ENCODE measurements around the gene MTREX.

Gene MTREX

GRCh38 chr5:55343107-55343506, 35.3 kb downstream of the MTREX start:
- H3K4me3 Mint-ChIP-seq = no peak overlapping the region
- peak overlapping the region; percentile 68 for H3K27ac Mint-ChIP-seq
- peaks cover 20% of the 10 kb centered on the region for H3K36me3 Mint-ChIP-seq

GRCh38 chr5:55343609-55344008, 35.8 kb downstream of the MTREX start:
- H3K36me3 Mint-ChIP-seq = peaks cover 23% of the 10 kb centered on the region
- H3K9me3 Mint-ChIP-seq = no peaks in the 10 kb centered on the region
- H3K4me3 Mint-ChIP-seq = no peak overlapping the region
- peak overlapping the region; percentile 68 for H3K27ac Mint-ChIP-seq
- DNase-seq (ENCODE audit: low spot score in 2 of 2) (no peak), ATAC-seq (ENCODE audit: low read depth) (no peak)
- peaks cover 6% of the 10 kb centered on the region for H3K4me1 Mint-ChIP-seq
- H3K27me3 Mint-ChIP-seq = no peaks in the 10 kb centered on the region

More at GRCh38 chr5:55343107-55343506, 35.3 kb downstream of the MTREX start:
- DNase-seq (ENCODE audit: low spot score in 2 of 2) = no peak
- Mint-ChIP-seq H3K4me1 (peaks cover 9% of the 10 kb centered on the region), H3K9me3 (no peaks in the 10 kb centered on the region), H3K27me3 (no peaks in the 10 kb centered on the region)
- ATAC-seq (ENCODE audit: low read depth) = no peak

GRCh38 chr5:55344392-55344992, 36.7 kb downstream of the MTREX start:
- no peak overlapping the region for H3K27ac Mint-ChIP-seq
- H3K4me3 Mint-ChIP-seq = no peak overlapping the region
- peak; percentile 52 for ATAC-seq (ENCODE audit: low read depth)
- H3K36me3 Mint-ChIP-seq = peaks cover 25% of the 10 kb centered on the region
- no peaks in the 10 kb centered on the region for H3K9me3 Mint-ChIP-seq
- H3K4me1 Mint-ChIP-seq = no peaks in the 10 kb centered on the region
- no peaks in the 10 kb centered on the region for H3K27me3 Mint-ChIP-seq
- peak; percentile 49 to 53 for DNase-seq (ENCODE audit: low spot score in 2 of 2)

GRCh38 chr5:55345327-55345726, 37.5 kb downstream of the MTREX start:
- Mint-ChIP-seq H3K27ac (no peak overlapping the region), H3K4me3 (no peak overlapping the region), H3K9me3 (no peaks in the 10 kb centered on the region), H3K4me1 (no peaks in the 10 kb centered on the region), H3K27me3 (no peaks in the 10 kb centered on the region), H3K36me3 (peaks cover 27% of the 10 kb centered on the region)
- ATAC-seq (ENCODE audit: low read depth) (no peak), DNase-seq (ENCODE audit: low spot score in 2 of 2) (no peak)

GRCh38 chr5:55347786-55348185, 40.0 kb downstream of the MTREX start:
- no peaks in the 10 kb centered on the region for H3K9me3 Mint-ChIP-seq
- peaks cover 30% of the 10 kb centered on the region for H3K36me3 Mint-ChIP-seq
- no peak for DNase-seq (ENCODE audit: low spot score in 2 of 2)

GRCh38 chr5:55350754-55351153, 43.0 kb downstream of the MTREX start:
- Mint-ChIP-seq H3K27ac (no peak overlapping the region), H3K27me3 (no peaks in the 10 kb centered on the region), H3K4me3 (no peak overlapping the region), H3K9me3 (no peaks in the 10 kb centered on the region), H3K36me3 (peaks cover 36% of the 10 kb centered on the region), H3K4me1 (no peaks in the 10 kb centered on the region)
- no peak for DNase-seq (ENCODE audit: low spot score in 2 of 2)
- peak; percentile 56 for ATAC-seq (ENCODE audit: low read depth)

More at GRCh38 chr5:55347786-55348185, 40.0 kb downstream of the MTREX start:
- Mint-ChIP-seq H3K27me3 (no peaks in the 10 kb centered on the region), H3K27ac (peak overlapping the region; percentile 17), H3K4me3 (no peak overlapping the region), H3K4me1 (no peaks in the 10 kb centered on the region)
- no peak for ATAC-seq (ENCODE audit: low read depth)

- DNase-seq (ENCODE audit: low spot score in 2 of 2) (no peak), ATAC-seq (ENCODE audit: low read depth) (no peak)
- no peaks in the 10 kb centered on the region for H3K27me3 Mint-ChIP-seq
- peaks cover 2% of the 10 kb centered on the region for H3K9me3 Mint-ChIP-seq
- H3K4me1 Mint-ChIP-seq = no peaks in the 10 kb centered on the region
- peaks cover 47% of the 10 kb centered on the region for H3K36me3 Mint-ChIP-seq
- H3K4me3 Mint-ChIP-seq = no peak overlapping the region
- H3K27ac Mint-ChIP-seq = no peak overlapping the region
Measured at GRCh38 chr5:55356896-55357295, 49.1 kb downstream of the MTREX start.

- Mint-ChIP-seq H3K9me3 (peaks cover 2% of the 10 kb centered on the region), H3K36me3 (peaks cover 37% of the 10 kb centered on the region), H3K27ac (no peak overlapping the region), H3K4me1 (peaks cover 11% of the 10 kb centered on the region), H3K27me3 (no peaks in the 10 kb centered on the region), H3K4me3 (no peak overlapping the region)
- ATAC-seq (ENCODE audit: low read depth) (no peak), DNase-seq (ENCODE audit: low spot score in 2 of 2) (no peak)
Measured at GRCh38 chr5:55360190-55360589, 52.4 kb downstream of the MTREX start.

- ATAC-seq (ENCODE audit: low read depth) (no peak), DNase-seq (ENCODE audit: low spot score in 2 of 2) (no peak)
- Mint-ChIP-seq H3K9me3 (peaks cover 2% of the 10 kb centered on the region), H3K27ac (peak overlapping the region; percentile 71), H3K4me1 (peaks cover 11% of the 10 kb centered on the region), H3K27me3 (no peaks in the 10 kb centered on the region), H3K4me3 (no peak overlapping the region), H3K36me3 (peaks cover 28% of the 10 kb centered on the region)
Measured at GRCh38 chr5:55363856-55364255, 56.1 kb downstream of the MTREX start.

- H3K36me3 Mint-ChIP-seq = peaks cover 21% of the 10 kb centered on the region
- ATAC-seq (ENCODE audit: low read depth) = peak; percentile 56
- peaks cover 11% of the 10 kb centered on the region for H3K4me1 Mint-ChIP-seq
- no peak for DNase-seq (ENCODE audit: low spot score in 2 of 2)
- H3K27me3 Mint-ChIP-seq = no peaks in the 10 kb centered on the region
- peak overlapping the region; percentile 1 for H3K4me3 Mint-ChIP-seq
- H3K9me3 Mint-ChIP-seq = peaks cover 2% of the 10 kb centered on the region
- peak overlapping the region; percentile 71 for H3K27ac Mint-ChIP-seq
Measured at GRCh38 chr5:55364537-55365055, 56.8 kb downstream of the MTREX start.

- H3K36me3 Mint-ChIP-seq = peaks cover 46% of the 10 kb centered on the region
- no peaks in the 10 kb centered on the region for H3K27me3 Mint-ChIP-seq
- H3K4me3 Mint-ChIP-seq = no peak overlapping the region
- H3K9me3 Mint-ChIP-seq = peaks cover 10% of the 10 kb centered on the region
- H3K27ac Mint-ChIP-seq = no peak overlapping the region
- DNase-seq (ENCODE audit: low spot score in 2 of 2) (no peak), ATAC-seq (ENCODE audit: low read depth) (no peak)
- H3K4me1 Mint-ChIP-seq = no peaks in the 10 kb centered on the region
Measured at GRCh38 chr5:55370291-55370925, 62.6 kb downstream of the MTREX start.

GRCh38 chr5:55371145-55371544, 63.4 kb downstream of the MTREX start:
- DNase-seq (ENCODE audit: low spot score in 2 of 2) (no peak), ATAC-seq (ENCODE audit: low read depth) (no peak)
- no peak overlapping the region for H3K4me3 Mint-ChIP-seq
- H3K27ac Mint-ChIP-seq = no peak overlapping the region
- no peaks in the 10 kb centered on the region for H3K27me3 Mint-ChIP-seq
- no peaks in the 10 kb centered on the region for H3K4me1 Mint-ChIP-seq
- H3K9me3 Mint-ChIP-seq = peaks cover 10% of the 10 kb centered on the region
- peaks cover 49% of the 10 kb centered on the region for H3K36me3 Mint-ChIP-seq

- Mint-ChIP-seq H3K36me3 (peaks cover 43% of the 10 kb centered on the region), H3K27me3 (no peaks in the 10 kb centered on the region), H3K4me3 (no peak overlapping the region), H3K9me3 (peaks cover 10% of the 10 kb centered on the region), H3K4me1 (no peaks in the 10 kb centered on the region), H3K27ac (no peak overlapping the region)
- DNase-seq (ENCODE audit: low spot score in 2 of 2) (no peak), ATAC-seq (ENCODE audit: low read depth) (no peak)
Measured at GRCh38 chr5:55372130-55372925, 64.5 kb downstream of the MTREX start.

GRCh38 chr5:55377810-55378209, 70.0 kb downstream of the MTREX start:
- Mint-ChIP-seq H3K9me3 (peaks cover 12% of the 10 kb centered on the region), H3K27me3 (no peaks in the 10 kb centered on the region), H3K36me3 (peaks cover 46% of the 10 kb centered on the region), H3K27ac (peak overlapping the region; percentile 49), H3K4me1 (no peaks in the 10 kb centered on the region), H3K4me3 (no peak overlapping the region)
- ATAC-seq (ENCODE audit: low read depth) (no peak), DNase-seq (ENCODE audit: low spot score in 2 of 2) (no peak)
